ENCODE measurements around the gene CAMK1D.

DNA sequence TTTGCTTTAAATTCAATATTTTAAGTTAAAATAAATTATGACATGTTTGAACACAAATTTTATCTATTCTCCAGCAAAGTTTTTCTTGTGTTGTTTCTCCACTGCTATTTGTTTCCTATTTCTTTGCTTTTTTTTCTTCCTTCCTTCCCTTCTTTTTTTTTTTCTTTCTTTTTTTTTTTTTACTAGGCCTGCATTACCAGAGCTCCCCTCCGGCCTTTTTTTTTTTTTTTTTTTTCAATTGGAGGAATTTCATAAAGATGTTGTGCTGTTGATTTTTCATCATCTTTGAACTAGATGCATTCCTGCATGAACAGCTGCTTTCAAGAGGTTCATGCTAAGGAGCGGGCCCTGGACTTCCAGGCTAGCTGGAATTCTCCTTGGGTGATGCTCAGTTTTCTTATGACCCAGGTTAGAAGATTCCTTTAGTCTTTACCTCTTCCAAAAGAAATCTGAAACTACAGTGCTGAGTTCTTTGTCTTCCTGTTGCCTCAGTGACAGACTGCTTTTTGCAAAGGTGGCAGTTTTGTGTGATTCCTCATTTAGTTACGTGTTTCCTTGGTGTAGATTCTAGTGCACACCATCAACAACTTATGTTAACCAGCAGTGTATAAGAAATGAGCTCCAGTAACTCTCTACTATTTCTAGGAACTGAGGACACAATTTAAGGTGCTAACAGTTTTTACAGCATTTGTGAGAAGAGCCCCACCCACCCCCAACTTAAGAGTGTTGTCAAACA, 4.8 kb upstream of the CAMK1D start:
- TF ChIP-seq EP300 (IDR thresholded peaks at IDR 0.05; ENCODE audit: borderline replicate concordance in 1 of 2, low read depth in 2 of 2, low read length in 2 of 2) (no peak), POLR2AphosphoS5 (IDR thresholded peaks at IDR 0.05; ENCODE audit: low read depth, low read length) (no peak), POLR2A (IDR thresholded peaks at IDR 0.05; ENCODE audit: control extremely low read depth in 1 of 2, low read depth in 2 of 2, low read length in 2 of 2) (no peak), CTCF (IDR thresholded peaks at IDR 0.05; ENCODE audit: control extremely low read depth in 1 of 3, insufficient read depth in 1 of 3, low read depth in 1 of 3, low read length in 3 of 3) (no peak), PHF8 (conservative IDR thresholded peaks at IDR 0.05; ENCODE audit: low read depth, low read length) (no peak)

Data from H1 (cell line).